Thoracic aorta (tissue), 2 donors: ENCODE results near the gene SGIP1. TPM values are rescaled to one million over a fixed set of nuclear protein-coding genes. Genes with fewer than 3 reads are reported as not detected.

ENCODE experiments used
- ATAC-seq: fragments of 150-250 bp; one replicate; pipeline ENCODE4 v1.8.0; 2017; ENCODE audit warnings: low read depth; ENCODE audit not compliant: insufficient number of reproducible peaks, low FRiP score
- DNase-seq: peaks from one replicate; pipeline ENCODE4 v3.0.0-alpha.2; 2020; ENCODE audit warnings: low spot score
- H3K27ac ChIP-seq, 2 donors: fragments of 200-600 bp; sonication (generic); 1 replicate in 1 of 2; 2 replicates in 1 of 2; pipeline ENCODE4 v1.5.1; 2016; ENCODE audit warnings: mild to moderate bottlenecking in 2 of 2, moderate library complexity in 2 of 2
- H3K27me3 ChIP-seq: fragments of 200-600 bp; sonication (generic); replicated peaks from 2 replicates; pipeline ENCODE4 v1.6.0; 2016; ENCODE audit warnings: mild to moderate bottlenecking; ENCODE audit not compliant: insufficient read depth
- H3K36me3 ChIP-seq: fragments of 200-600 bp; sonication (generic); one replicate; pipeline ENCODE4 v1.5.1; 2016
- H3K4me1 ChIP-seq, 2 donors: fragments of 200-600 bp; sonication (generic); 1 replicate in 1 of 2; 2 replicates in 1 of 2; pipeline versions ENCODE4 v1.5.1 to v1.6.0; 2016; ENCODE audit warnings: low read depth in 2 of 2, mild to moderate bottlenecking in 1 of 2; ENCODE audit not compliant: control insufficient read depth in 1 of 2
- H3K4me3 ChIP-seq: fragments of 200-600 bp; sonication (generic); 2 replicates; pipeline ENCODE4 v1.5.1; 2016; ENCODE audit warnings: mild to moderate bottlenecking
- H3K9me3 ChIP-seq: fragments of 200-600 bp; sonication (generic); 2 replicates; pipeline ENCODE4 v1.5.1; 2016
- CTCF ChIP-seq: fragments of 200-600 bp; sonication (generic); IDR thresholded peaks from one replicate; pipeline ENCODE4 v1.5.1; 2019; ENCODE audit warnings: antibody characterized with exemption
- total RNA-seq, 2 donors: library from RNA; depleted of rRNA; stranded (reverse); fragments of >200 nt; gene quantifications; one replicate each; pipeline versions ENCODE4 v1.1.0 to v1.2.3, GENCODE V29; 2016

The SGIP1 gene
- total RNA-seq, 2 donors from 2014 or later: 47.4 to 116 TPM

GRCh38 chr1:66532798-66533783 lies 862 bp upstream of the SGIP1 start:
- Histone ChIP-seq H3K4me1 (peaks cover 18 to 26% of the 10 kb centered on the region in 2 donors), H3K4me3 (peak overlapping the region; percentile 76), H3K27me3 (no peaks in the 10 kb centered on the region), H3K27ac (peak overlapping the region; percentile 93 to 98), H3K9me3 (no peaks in the 10 kb centered on the region), H3K36me3 (no peaks in the 10 kb centered on the region)
- ATAC-seq (peak; percentile 33), DNase-seq (no peak)
- TF ChIP-seq CTCF: no peak

GRCh38 chr1:66535061-66535460 lies 1.1 kb downstream of the SGIP1 start:
- Histone ChIP-seq H3K36me3 (no peaks in the 10 kb centered on the region), H3K4me1 (peaks cover 20 to 45% of the 10 kb centered on the region in 2 donors), H3K27me3 (no peaks in the 10 kb centered on the region), H3K27ac (peak overlapping the region; percentile 93 to 98), H3K4me3 (peak overlapping the region; percentile 76), H3K9me3 (no peaks in the 10 kb centered on the region)
- TF ChIP-seq CTCF: no peak
- ATAC-seq (no peak), DNase-seq (no peak)

- TF ChIP-seq CTCF: no peak
- peak overlapping the region; percentile 15 to 98 for H3K27ac ChIP-seq
- H3K27me3 ChIP-seq: no peaks in the 10 kb centered on the region
- H3K36me3 ChIP-seq: no peaks in the 10 kb centered on the region
- H3K4me1 ChIP-seq: peaks cover 21 to 53% of the 10 kb centered on the region in 2 donors
- H3K4me3 ChIP-seq: peak overlapping the region; percentile 76
- no peak for ATAC-seq
- no peaks in the 10 kb centered on the region for H3K9me3 ChIP-seq
- no peak for DNase-seq
These were observed 1.9 kb downstream of the SGIP1 start for GRCh38 chr1:66535853-66536252.

GRCh38 chr1:66537718-66538117 lies 3.8 kb downstream of the SGIP1 start:
- no peak for DNase-seq
- ATAC-seq: no peak
- Histone ChIP-seq H3K4me1 (peaks cover 15 to 56% of the 10 kb centered on the region in 2 donors), H3K27ac (peak overlapping the region; percentile 50 to 52), H3K36me3 (no peaks in the 10 kb centered on the region), H3K9me3 (no peaks in the 10 kb centered on the region), H3K4me3 (peak overlapping the region; percentile 76), H3K27me3 (no peaks in the 10 kb centered on the region)
- TF ChIP-seq CTCF: no peak

- no peak for ATAC-seq
- no peaks in the 10 kb centered on the region for H3K9me3 ChIP-seq
- peak overlapping the region; percentile 48 to 50 for H3K27ac ChIP-seq
- H3K4me1 ChIP-seq: peaks cover 20 to 73% of the 10 kb centered on the region in 2 donors
- H3K27me3 ChIP-seq: no peaks in the 10 kb centered on the region
- H3K36me3 ChIP-seq: no peaks in the 10 kb centered on the region
- no peak for TF ChIP-seq CTCF
- H3K4me3 ChIP-seq: no peak overlapping the region
- no peak for DNase-seq
These were observed 5.5 kb downstream of the SGIP1 start for GRCh38 chr1:66539491-66539890.
